Measurements from ENCODE around the gene SEMA3D.

The SEMA3D gene

DNA sequence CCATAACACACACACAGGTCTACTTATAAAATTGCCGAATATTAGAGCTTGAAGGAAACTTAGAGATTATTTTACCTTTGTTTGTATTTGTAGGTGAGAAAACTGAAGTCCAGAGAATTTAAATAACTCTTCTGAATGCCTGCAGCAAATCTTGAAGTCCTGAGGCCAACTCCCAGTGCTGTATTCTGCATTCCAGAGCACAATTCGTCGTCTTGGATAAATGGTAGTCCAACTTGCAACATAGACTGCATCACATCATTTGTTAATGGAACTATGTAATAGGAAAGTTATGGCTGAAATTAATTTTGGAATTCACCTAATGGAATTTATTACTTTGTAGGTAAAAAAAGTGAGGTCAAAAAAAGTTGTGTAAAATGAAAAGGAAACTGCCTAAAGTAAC, 37.3 kb upstream of the SEMA3D start:
- DNase-seq (ENCODE audit: low read depth) = no peak
- H3K4me3 ChIP-seq (ENCODE audit: low read length) = no peak overlapping the region
- TF ChIP-seq, protein P1, sequence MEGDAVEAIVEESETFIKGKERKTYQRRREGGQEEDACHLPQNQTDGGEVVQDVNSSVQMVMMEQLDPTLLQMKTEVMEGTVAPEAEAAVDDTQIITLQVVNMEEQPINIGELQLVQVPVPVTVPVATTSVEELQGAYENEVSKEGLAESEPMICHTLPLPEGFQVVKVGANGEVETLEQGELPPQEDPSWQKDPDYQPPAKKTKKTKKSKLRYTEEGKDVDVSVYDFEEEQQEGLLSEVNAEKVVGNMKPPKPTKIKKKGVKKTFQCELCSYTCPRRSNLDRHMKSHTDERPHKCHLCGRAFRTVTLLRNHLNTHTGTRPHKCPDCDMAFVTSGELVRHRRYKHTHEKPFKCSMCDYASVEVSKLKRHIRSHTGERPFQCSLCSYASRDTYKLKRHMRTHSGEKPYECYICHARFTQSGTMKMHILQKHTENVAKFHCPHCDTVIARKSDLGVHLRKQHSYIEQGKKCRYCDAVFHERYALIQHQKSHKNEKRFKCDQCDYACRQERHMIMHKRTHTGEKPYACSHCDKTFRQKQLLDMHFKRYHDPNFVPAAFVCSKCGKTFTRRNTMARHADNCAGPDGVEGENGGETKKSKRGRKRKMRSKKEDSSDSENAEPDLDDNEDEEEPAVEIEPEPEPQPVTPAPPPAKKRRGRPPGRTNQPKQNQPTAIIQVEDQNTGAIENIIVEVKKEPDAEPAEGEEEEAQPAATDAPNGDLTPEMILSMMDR (IDR thresholded peaks at IDR 0.05; ENCODE audit: insufficient read depth, low read depth, low read length, missing control alignments) = no peak

GRCh38 chr7:85222522-85222921, 35.7 kb upstream of the SEMA3D start:
- no peak for DNase-seq (ENCODE audit: low read depth)
- TF ChIP-seq, protein P1 (IDR thresholded peaks at IDR 0.05; ENCODE audit: insufficient read depth, low read depth, low read length, missing control alignments) = no peak
- no peak overlapping the region for H3K4me3 ChIP-seq (ENCODE audit: low read length)

GRCh38 chr7:85221796-85222195, 34.9 kb upstream of the SEMA3D start:
- TF ChIP-seq, protein P1 (IDR thresholded peaks at IDR 0.05; ENCODE audit: insufficient read depth, low read depth, low read length, missing control alignments) = no peak
- no peak overlapping the region for H3K4me3 ChIP-seq (ENCODE audit: low read length)
- DNase-seq (ENCODE audit: low read depth) = no peak

DNA sequence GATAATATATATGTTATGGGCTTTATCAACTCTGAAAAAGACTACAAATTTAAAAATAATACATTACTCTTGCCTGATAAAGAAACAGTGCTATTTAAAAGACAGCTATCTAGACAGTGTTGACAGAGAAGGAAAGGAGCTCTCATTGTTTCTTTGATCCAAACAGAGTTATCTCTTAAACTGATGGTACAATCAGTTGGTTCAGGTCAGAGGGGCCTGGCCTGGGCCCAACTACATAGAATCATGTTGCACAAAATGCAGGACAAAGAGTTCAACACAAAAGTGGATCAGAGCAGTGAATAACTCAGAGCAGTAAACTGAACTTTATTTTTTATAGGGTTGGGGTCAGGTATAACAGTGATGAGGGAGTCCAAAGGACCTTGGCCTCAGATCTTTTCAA, 33.8 kb upstream of the SEMA3D start:
- TF ChIP-seq, protein P1 (IDR thresholded peaks at IDR 0.05; ENCODE audit: insufficient read depth, low read depth, low read length, missing control alignments) = no peak
- no peak overlapping the region for H3K4me3 ChIP-seq (ENCODE audit: low read length)
- no peak for DNase-seq (ENCODE audit: low read depth)

DNA sequence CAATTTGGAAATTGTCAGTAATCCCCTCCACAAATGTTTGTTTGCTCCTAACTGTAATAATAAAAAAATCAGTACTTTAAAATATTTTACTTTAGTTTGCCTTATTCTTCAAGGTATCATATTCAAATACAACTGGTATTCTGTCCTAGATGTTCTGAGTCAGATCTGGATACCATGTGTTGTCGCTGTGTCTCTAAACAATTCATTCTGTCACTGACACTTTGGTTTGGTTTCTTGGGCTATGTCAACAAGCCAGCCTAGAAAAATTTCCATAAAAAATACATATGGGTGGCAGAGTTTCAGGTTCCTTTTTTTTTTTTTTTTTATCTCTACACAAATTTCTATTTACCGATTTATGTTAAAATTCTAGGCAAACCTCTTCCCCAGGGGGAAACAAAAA, 33.2 kb upstream of the SEMA3D start:
- TF ChIP-seq, protein P1 (IDR thresholded peaks at IDR 0.05; ENCODE audit: insufficient read depth, low read depth, low read length, missing control alignments) = no peak
- DNase-seq (ENCODE audit: low read depth) = no peak
- no peak overlapping the region for H3K4me3 ChIP-seq (ENCODE audit: low read length)

GRCh38 chr7:85217085-85217484, 30.2 kb upstream of the SEMA3D start:
- no peak for DNase-seq (ENCODE audit: low read depth)
- TF ChIP-seq, protein P1 (IDR thresholded peaks at IDR 0.05; ENCODE audit: insufficient read depth, low read depth, low read length, missing control alignments) = no peak
- H3K4me3 ChIP-seq (ENCODE audit: low read length) = no peak overlapping the region

GRCh38 chr7:85215098-85215497, 28.2 kb upstream of the SEMA3D start:
- no peak for DNase-seq (ENCODE audit: low read depth)
- TF ChIP-seq, protein P1 (IDR thresholded peaks at IDR 0.05; ENCODE audit: insufficient read depth, low read depth, low read length, missing control alignments) = no peak
- no peak overlapping the region for H3K4me3 ChIP-seq (ENCODE audit: low read length)
